Measurements from ENCODE around the gene FBXW7.

FBXW7 gene

DNA sequence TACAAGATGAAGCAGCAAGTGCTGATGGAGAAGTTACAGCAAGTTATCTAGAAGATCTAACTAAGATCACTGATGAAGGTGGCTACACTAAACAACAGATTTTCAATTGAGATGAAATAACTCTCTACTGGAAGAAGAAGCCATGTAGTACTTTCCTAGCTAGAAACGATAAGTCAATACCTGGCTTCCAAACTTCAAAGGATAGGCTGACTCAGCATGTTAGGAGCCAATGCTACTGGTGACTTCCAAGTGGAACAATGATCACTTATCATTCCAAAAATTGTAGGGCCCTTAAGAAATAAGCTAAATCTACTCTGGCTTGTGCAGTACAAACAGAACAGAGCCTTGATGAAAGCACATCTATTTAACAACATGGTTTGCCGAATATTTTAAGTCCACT is 55.0 kb downstream of the FBXW7 start:
- TF ChIP-seq, protein P1, sequence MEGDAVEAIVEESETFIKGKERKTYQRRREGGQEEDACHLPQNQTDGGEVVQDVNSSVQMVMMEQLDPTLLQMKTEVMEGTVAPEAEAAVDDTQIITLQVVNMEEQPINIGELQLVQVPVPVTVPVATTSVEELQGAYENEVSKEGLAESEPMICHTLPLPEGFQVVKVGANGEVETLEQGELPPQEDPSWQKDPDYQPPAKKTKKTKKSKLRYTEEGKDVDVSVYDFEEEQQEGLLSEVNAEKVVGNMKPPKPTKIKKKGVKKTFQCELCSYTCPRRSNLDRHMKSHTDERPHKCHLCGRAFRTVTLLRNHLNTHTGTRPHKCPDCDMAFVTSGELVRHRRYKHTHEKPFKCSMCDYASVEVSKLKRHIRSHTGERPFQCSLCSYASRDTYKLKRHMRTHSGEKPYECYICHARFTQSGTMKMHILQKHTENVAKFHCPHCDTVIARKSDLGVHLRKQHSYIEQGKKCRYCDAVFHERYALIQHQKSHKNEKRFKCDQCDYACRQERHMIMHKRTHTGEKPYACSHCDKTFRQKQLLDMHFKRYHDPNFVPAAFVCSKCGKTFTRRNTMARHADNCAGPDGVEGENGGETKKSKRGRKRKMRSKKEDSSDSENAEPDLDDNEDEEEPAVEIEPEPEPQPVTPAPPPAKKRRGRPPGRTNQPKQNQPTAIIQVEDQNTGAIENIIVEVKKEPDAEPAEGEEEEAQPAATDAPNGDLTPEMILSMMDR (IDR thresholded peaks at IDR 0.05; ENCODE audit: low read depth, low read length): no peak
- H3K4me3 ChIP-seq (replicated peaks in 1 of 2; ENCODE audit: low read depth in 2 of 2, low read length in 2 of 2): no peak overlapping the region
- no peak for DNase-seq (ENCODE audit: low read depth in 2 of 2)

DNA sequence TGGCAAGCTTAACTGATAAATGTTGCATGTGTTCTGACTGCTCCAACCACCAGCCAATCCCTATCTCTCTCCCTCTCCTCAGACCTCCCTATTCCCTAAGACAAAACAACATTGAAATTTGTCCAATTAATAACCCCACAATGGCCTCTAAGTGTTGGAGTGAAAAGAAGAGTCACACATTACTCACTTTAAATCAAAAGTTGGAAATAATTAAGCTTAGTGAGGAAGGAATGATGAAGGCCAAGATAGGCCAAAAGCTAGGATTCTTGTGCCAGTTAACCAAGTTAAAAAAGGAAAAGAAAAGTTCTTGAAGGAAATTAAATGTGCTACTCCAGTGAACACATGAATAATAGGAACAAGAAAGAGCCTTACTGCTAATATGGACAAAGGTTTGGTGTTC is 55.6 kb downstream of the FBXW7 start:
- no peak overlapping the region for H3K4me3 ChIP-seq (replicated peaks in 1 of 2; ENCODE audit: low read depth in 2 of 2, low read length in 2 of 2)
- TF ChIP-seq, protein P1 (IDR thresholded peaks at IDR 0.05; ENCODE audit: low read depth, low read length): no peak
- DNase-seq (ENCODE audit: low read depth in 2 of 2): no peak

DNA sequence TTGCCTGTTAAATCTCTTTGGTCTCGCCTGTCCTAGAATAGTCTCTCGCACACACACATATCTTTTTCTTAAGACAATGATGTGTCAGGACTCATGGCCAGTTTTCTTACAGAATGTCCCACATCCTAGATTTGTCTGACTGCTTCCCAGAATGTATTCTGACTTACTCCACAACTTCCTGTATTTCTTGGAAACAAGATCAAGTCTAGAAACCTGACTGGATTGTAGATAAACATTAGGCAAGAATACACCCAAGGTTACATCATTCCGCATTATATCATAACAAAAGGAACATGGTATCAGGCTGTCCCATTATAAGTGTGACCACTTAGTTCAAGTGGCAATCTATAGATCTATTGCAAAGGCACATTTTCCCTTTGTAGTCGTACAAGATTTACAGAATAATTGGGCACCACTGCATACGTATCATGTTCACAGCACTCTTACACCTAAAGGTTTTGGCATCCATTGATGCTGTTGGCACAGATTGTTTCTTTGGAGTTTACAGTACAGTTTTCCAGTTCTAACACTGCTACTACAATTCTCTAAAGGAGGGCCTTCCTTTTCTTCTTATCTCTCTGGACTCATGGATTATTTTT is 56.4 kb downstream of the FBXW7 start:
- TF ChIP-seq, protein P1 (IDR thresholded peaks at IDR 0.05; ENCODE audit: low read depth, low read length): no peak
- H3K4me3 ChIP-seq (replicated peaks in 1 of 2; ENCODE audit: low read depth in 2 of 2, low read length in 2 of 2): no peak overlapping the region
- peak; percentile 86 to 89 for DNase-seq (ENCODE audit: low read depth in 2 of 2)

DNA sequence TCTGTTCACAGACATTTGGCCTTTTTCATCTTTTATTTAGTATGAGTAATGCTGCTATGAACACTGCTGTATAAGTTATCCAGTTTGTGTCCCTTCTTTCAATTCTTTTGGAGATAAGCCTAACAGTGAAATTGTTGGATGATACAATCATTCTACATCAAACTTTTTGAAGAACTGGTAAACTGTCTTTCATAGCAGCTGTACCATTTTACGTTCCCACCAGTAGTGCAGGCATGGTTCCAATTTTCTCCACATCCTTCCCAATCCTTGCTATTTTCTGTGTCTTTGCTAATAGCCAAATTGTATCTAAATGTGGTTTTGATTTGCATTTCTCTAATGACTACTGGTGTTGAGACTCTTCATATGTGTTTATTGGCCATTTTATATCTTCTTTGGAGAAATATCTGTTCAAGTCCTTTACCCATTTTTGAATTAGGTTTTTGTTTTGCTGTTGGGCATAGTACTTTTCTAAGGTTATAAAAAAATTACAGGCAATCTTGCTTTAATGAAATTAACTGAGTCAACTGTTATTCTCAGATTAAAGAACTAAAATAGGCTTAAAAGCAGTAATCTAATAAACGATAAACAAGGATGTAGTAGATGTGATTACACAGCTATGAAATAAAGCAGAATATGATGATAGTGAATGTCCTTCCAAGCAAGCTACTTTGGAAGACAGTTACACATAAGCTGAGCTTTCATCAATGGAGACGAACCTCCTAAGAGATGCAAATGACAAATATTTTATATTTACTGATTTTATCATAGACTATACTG is 57.2 kb downstream of the FBXW7 start:
- no peak overlapping the region for H3K4me3 ChIP-seq (replicated peaks in 1 of 2; ENCODE audit: low read depth in 2 of 2, low read length in 2 of 2)
- peak; percentile 38 to 61 for DNase-seq (ENCODE audit: low read depth in 2 of 2)
- TF ChIP-seq, protein P1 (IDR thresholded peaks at IDR 0.05; ENCODE audit: low read depth, low read length): no peak

DNA sequence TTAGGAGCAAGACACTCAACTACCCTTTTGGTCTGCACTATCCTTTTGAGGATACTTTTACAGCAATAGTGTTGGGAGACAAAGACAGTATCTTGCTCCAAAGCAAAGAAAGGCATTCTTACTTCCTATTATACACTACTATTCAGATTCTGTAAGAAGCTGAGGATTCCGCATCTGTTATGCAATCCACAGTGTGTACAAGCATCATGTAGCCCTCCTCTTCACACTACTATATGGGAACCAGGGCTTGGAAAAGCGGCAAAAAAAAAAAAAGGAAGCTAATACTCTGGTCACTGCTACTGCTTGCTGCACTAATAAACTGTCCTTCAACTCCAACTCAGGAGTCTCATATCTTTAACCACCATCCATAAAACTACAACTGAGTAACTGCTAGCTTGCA is 59.1 kb downstream of the FBXW7 start:
- H3K4me3 ChIP-seq (replicated peaks in 1 of 2; ENCODE audit: low read depth in 2 of 2, low read length in 2 of 2): no peak overlapping the region
- TF ChIP-seq, protein P1 (IDR thresholded peaks at IDR 0.05; ENCODE audit: low read depth, low read length): no peak
- no peak for DNase-seq (ENCODE audit: low read depth in 2 of 2)

DNA sequence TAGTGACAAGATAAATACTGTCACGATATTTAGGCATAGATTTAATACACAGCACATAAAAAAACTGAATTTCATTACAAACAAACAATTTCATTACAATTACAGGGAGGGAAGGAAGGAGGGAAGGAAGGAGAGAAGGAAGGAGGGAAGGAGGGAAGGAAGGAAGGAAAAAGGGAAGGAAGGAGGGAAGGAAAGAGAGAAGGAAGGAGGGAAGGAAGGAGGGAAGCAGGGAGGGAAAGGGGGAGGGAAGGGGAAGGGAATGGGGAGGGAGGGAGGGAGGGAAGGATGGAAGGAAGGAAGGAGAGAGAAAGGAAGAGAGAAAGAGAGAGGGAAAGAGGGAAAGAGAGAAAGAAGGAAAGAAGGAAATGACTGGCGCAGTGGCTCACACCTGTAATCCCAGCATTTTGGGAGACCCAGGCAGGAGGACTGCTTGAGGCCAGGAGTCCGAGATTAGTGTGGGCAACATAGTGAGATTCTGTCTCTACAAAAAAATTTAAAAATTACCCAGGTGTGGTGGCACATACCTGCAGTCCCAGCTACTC is 64.6 kb downstream of the FBXW7 start:
- no peak for DNase-seq (ENCODE audit: low read depth in 2 of 2)
- no peak overlapping the region for H3K4me3 ChIP-seq (replicated peaks in 1 of 2; ENCODE audit: low read depth in 2 of 2, low read length in 2 of 2)
- TF ChIP-seq, protein P1 (IDR thresholded peaks at IDR 0.05; ENCODE audit: low read depth, low read length): no peak

All from cardiac fibroblast (primary cell).